Hepatocyte (in vitro differentiated cells): ENCODE results near the gene PROK1. TPM values are rescaled to one million over a fixed set of nuclear protein-coding genes. Genes with fewer than 3 reads are reported as not detected.

Experiments used
- DNase-seq: peaks from one replicate; pipeline ENCODE4 v3.0.0-alpha.2; 2016; ENCODE audit warnings: low spot score
- H2AFZ ChIP-seq: fragments of 200-600 bp; sonication (generic); 2 replicates; pipeline ENCODE4 v1.6.0; 2016; ENCODE audit warnings: antibody characterized with exemption, mild to moderate bottlenecking
- H3K27ac ChIP-seq: fragments of 200-600 bp; sonication (generic); 2 replicates; pipeline ENCODE4 v1.5.1; 2016; ENCODE audit warnings: mild to moderate bottlenecking
- H3K27me3 ChIP-seq: fragments of 200-600 bp; sonication (generic); 2 replicates; pipeline ENCODE4 v1.6.1; 2016
- H3K36me3 ChIP-seq: fragments of 200-600 bp; sonication (generic); replicated peaks from 2 replicates; pipeline ENCODE4 v1.5.1; 2016; ENCODE audit warnings: low read depth; ENCODE audit not compliant: insufficient read depth
- H3K4me1 ChIP-seq: fragments of 200-600 bp; sonication (generic); 2 replicates; pipeline ENCODE4 v1.5.1; 2016; ENCODE audit warnings: mild to moderate bottlenecking, moderate library complexity; ENCODE audit not compliant: insufficient read depth
- H3K4me2 ChIP-seq: fragments of 200-600 bp; sonication (generic); 2 replicates; pipeline ENCODE4 v1.6.0; 2016
- H3K4me3 ChIP-seq: fragments of 200-600 bp; sonication (generic); 2 replicates; pipeline ENCODE4 v1.5.1; 2016; ENCODE audit warnings: mild to moderate bottlenecking
- H3K79me2 ChIP-seq: fragments of 200-600 bp; sonication (generic); 2 replicates; pipeline ENCODE4 v1.6.0; 2017; ENCODE audit warnings: mild to moderate bottlenecking
- H3K9me2 ChIP-seq: fragments of 200-600 bp; sonication (generic); replicated peaks from 2 replicates; pipeline ENCODE4 v1.6.0; 2017; ENCODE audit warnings: mild to moderate bottlenecking; ENCODE audit not compliant: insufficient read depth
- H3K9me3 ChIP-seq: fragments of 200-600 bp; sonication (generic); 2 replicates; pipeline ENCODE4 v1.5.1; 2016; ENCODE audit warnings: low read depth, mild to moderate bottlenecking
- H4K20me1 ChIP-seq: fragments of 200-600 bp; sonication (generic); 2 replicates; pipeline ENCODE4 v1.6.0; 2016; ENCODE audit warnings: mild to moderate bottlenecking; ENCODE audit not compliant: insufficient read depth, poor library complexity, severe bottlenecking
- CTCF ChIP-seq: fragments of 200-600 bp; sonication (generic); IDR thresholded peaks from 2 replicates; pipeline ENCODE4 v1.5.1; 2016; ENCODE audit warnings: antibody characterized with exemption, mild to moderate bottlenecking; ENCODE audit not compliant: poor library complexity
- EZH2 ChIP-seq: fragments of 200-600 bp; sonication (generic); IDR thresholded peaks from 2 replicates; pipeline ENCODE4 v1.6.1; 2016; ENCODE audit warnings: antibody characterized with exemption, mild to moderate bottlenecking, borderline replicate concordance
- EZH2phosphoT487 ChIP-seq: fragments of 200-600 bp; sonication (generic); IDR thresholded peaks from one replicate; pipeline ENCODE4 v1.6.1; 2018; ENCODE audit warnings: antibody characterized with exemption, mild to moderate bottlenecking, low read depth, moderate library complexity; ENCODE audit not compliant: unreplicated experiment, severe bottlenecking
- WGBS: methylation state at CpG from one replicate; pipeline ENCODE4 v1.1.6; 2016; ENCODE audit warnings: low lambda C conversion rate; ENCODE audit errors: missing lambda C conversion rate; 5-methylcytosine and 5-hydroxymethylcytosine counted together
- polyA plus RNA-seq: library from polyadenylated mRNA; unstranded; fragments of >200 nt; fragmentation: Nextera tagmentation; extraction: Ambion mirVana; gene quantifications from 2 replicates; pipeline ENCODE4 v1.2.1, GENCODE V29; 2016
- total RNA-seq: library from RNA; depleted of rRNA; stranded (reverse); fragments of >200 nt; gene quantifications from 2 replicates; pipeline ENCODE4 v1.2.3, GENCODE V29; 2014

Gene PROK1
- total and polyA plus RNA-seq, 2 experiments from 2014 or later = 8.8 to 9.4 TPM

GRCh38 chr1:110482662-110483307 is 31.8 kb downstream of the PROK1 start:
- peaks cover 41% of the 10 kb centered on the region for H3K4me1 ChIP-seq
- 73% methylated on average over 18 of the region's 18 CpGs for WGBS
- peak overlapping the region; percentile 61 for H3K4me2 ChIP-seq

GRCh38 chr1:110483308-110483685 is 32.3 kb downstream of the PROK1 start:
- H3K9me3 ChIP-seq = no peaks in the 10 kb centered on the region
- H3K4me1 ChIP-seq = peaks cover 37% of the 10 kb centered on the region
- TF ChIP-seq EZH2phosphoT487 = no peak
- no peak for TF ChIP-seq EZH2
- no peak for TF ChIP-seq CTCF
- H3K27ac ChIP-seq = no peak overlapping the region
- no peaks in the 10 kb centered on the region for H3K36me3 ChIP-seq
- no peaks in the 10 kb centered on the region for H4K20me1 ChIP-seq
- H3K9me2 ChIP-seq = no peaks in the 10 kb centered on the region
- H3K79me2 ChIP-seq = no peaks in the 10 kb centered on the region
- H3K27me3 ChIP-seq = no peaks in the 10 kb centered on the region
- H3K4me3 ChIP-seq = no peak overlapping the region
- no peak for DNase-seq
- 75% methylated on average over 9 of the region's 9 CpGs for WGBS
- peak overlapping the region; percentile 61 for H3K4me2 ChIP-seq
- no peak overlapping the region for H2AFZ ChIP-seq

More at GRCh38 chr1:110482662-110483307, 31.8 kb downstream of the PROK1 start:
- Histone ChIP-seq H2AFZ (no peak overlapping the region), H3K36me3 (no peaks in the 10 kb centered on the region), H3K4me3 (no peak overlapping the region), H4K20me1 (no peaks in the 10 kb centered on the region), H3K9me3 (no peaks in the 10 kb centered on the region), H3K27me3 (no peaks in the 10 kb centered on the region), H3K9me2 (no peaks in the 10 kb centered on the region), H3K27ac (no peak overlapping the region), H3K79me2 (no peaks in the 10 kb centered on the region)
- no peak for DNase-seq
- TF ChIP-seq CTCF = no peak
- TF ChIP-seq EZH2phosphoT487 = no peak
- no peak for TF ChIP-seq EZH2

GRCh38 chr1:110484801-110485200 is 33.9 kb downstream of the PROK1 start:
- H2AFZ ChIP-seq = no peak overlapping the region
- H3K27me3 ChIP-seq = no peaks in the 10 kb centered on the region
- TF ChIP-seq EZH2phosphoT487 (no peak), EZH2 (no peak), CTCF (no peak)
- 93% methylated on average over 12 of the region's 12 CpGs for WGBS
- H3K4me2 ChIP-seq = no peak overlapping the region
- no peak overlapping the region for H3K4me3 ChIP-seq
- peaks cover 22% of the 10 kb centered on the region for H3K4me1 ChIP-seq
- H3K36me3 ChIP-seq = no peaks in the 10 kb centered on the region
- H3K9me3 ChIP-seq = no peaks in the 10 kb centered on the region
- no peaks in the 10 kb centered on the region for H3K79me2 ChIP-seq
- no peak for DNase-seq
- no peaks in the 10 kb centered on the region for H3K9me2 ChIP-seq
- H3K27ac ChIP-seq = no peak overlapping the region
- no peaks in the 10 kb centered on the region for H4K20me1 ChIP-seq
